ENCODE measurements around the gene CALM1. TPM values are rescaled to one million over a fixed set of nuclear protein-coding genes. Genes with fewer than 3 reads are reported as not detected.

CALM1 gene
- total RNA-seq, 2 donors from 2014 or later = 423 to 503 TPM

GRCh38 chr14:90453401-90453951, 56.6 kb downstream of the CALM1 start:
- Histone ChIP-seq H3K9ac (ENCODE audit: extremely low read depth, low read length, poor library complexity, severe bottlenecking) (peak overlapping the region; percentile 13), H3K36me3 (ENCODE audit: control insufficient read depth, insufficient read depth, low read length) (no peaks in the 10 kb centered on the region), H3K27me3 (ENCODE audit: control insufficient read depth, insufficient read depth, low read length, poor library complexity, severe bottlenecking) (no peaks in the 10 kb centered on the region), H3K4me1 (ENCODE audit: control insufficient read depth, insufficient read depth, low read length) (peaks cover under 1% of the 10 kb centered on the region), H3K27ac (ENCODE audit: low read depth, low read length) (peak overlapping the region; percentile 73), H3K9me3 (ENCODE audit: control insufficient read depth, low read length) (no peaks in the 10 kb centered on the region), H3K4me3 (ENCODE audit: low read length) (no peak overlapping the region)
- Mint-ChIP-seq H3K4me1 (peaks cover 2% of the 10 kb centered on the region), H3K27me3 (ENCODE audit: insufficient read depth) (peaks cover 12% of the 10 kb centered on the region), H3K4me3 (no peak overlapping the region), H3K9me3 (no peaks in the 10 kb centered on the region), H3K27ac (peak overlapping the region; percentile 93), H3K36me3 (ENCODE audit: low read depth) (no peaks in the 10 kb centered on the region)
- WGBS, 2 experiments (ENCODE audit: insufficient coverage in 1 of 2, insufficient read length in 1 of 2) = 93 to 94% methylated on average over 15 to 18 of the region's 18 CpGs
- DNase-seq = no peak
- TF ChIP-seq CTCF (conservative IDR thresholded peaks at IDR 0.05) = no peak

GRCh38 chr14:90454041-90455000, 57.5 kb downstream of the CALM1 start:
- H3K27me3 ChIP-seq (ENCODE audit: control insufficient read depth, insufficient read depth, low read length, poor library complexity, severe bottlenecking) = no peaks in the 10 kb centered on the region
- peaks cover 5% of the 10 kb centered on the region for H3K4me1 Mint-ChIP-seq
- 14 to 40% methylated on average over 7 to 30 of the region's 30 CpGs for WGBS, 2 experiments (ENCODE audit: insufficient coverage in 1 of 2, insufficient read length in 1 of 2)
- H3K9me3 ChIP-seq (ENCODE audit: control insufficient read depth, low read length) = no peaks in the 10 kb centered on the region
- H3K9me3 Mint-ChIP-seq = no peaks in the 10 kb centered on the region
- H3K4me3 ChIP-seq (ENCODE audit: low read length) = peak overlapping the region; percentile 60
- H3K36me3 ChIP-seq (ENCODE audit: control insufficient read depth, insufficient read depth, low read length) = no peaks in the 10 kb centered on the region
- no peaks in the 10 kb centered on the region for H3K36me3 Mint-ChIP-seq (ENCODE audit: low read depth)
- H3K27me3 Mint-ChIP-seq (ENCODE audit: insufficient read depth) = peaks cover 12% of the 10 kb centered on the region
- peaks cover 5% of the 10 kb centered on the region for H3K4me1 ChIP-seq (ENCODE audit: control insufficient read depth, insufficient read depth, low read length)
- H3K27ac Mint-ChIP-seq = peak overlapping the region; percentile 93
- peak overlapping the region; percentile 73 for H3K27ac ChIP-seq (ENCODE audit: low read depth, low read length)
- TF ChIP-seq CTCF (conservative IDR thresholded peaks at IDR 0.05) = peak; percentile 40
- peak; percentile 99 for DNase-seq
- H3K9ac ChIP-seq (ENCODE audit: extremely low read depth, low read length, poor library complexity, severe bottlenecking) = peak overlapping the region; percentile 13
- peak overlapping the region; percentile 59 for H3K4me3 Mint-ChIP-seq

GRCh38 chr14:90455100-90455571, 58.3 kb downstream of the CALM1 start:
- Histone ChIP-seq H3K9me3 (ENCODE audit: control insufficient read depth, low read length) (no peaks in the 10 kb centered on the region), H3K4me1 (ENCODE audit: control insufficient read depth, insufficient read depth, low read length) (peaks cover 5% of the 10 kb centered on the region), H3K27me3 (ENCODE audit: control insufficient read depth, insufficient read depth, low read length, poor library complexity, severe bottlenecking) (no peaks in the 10 kb centered on the region), H3K27ac (ENCODE audit: low read depth, low read length) (peak overlapping the region; percentile 71), H3K9ac (ENCODE audit: extremely low read depth, low read length, poor library complexity, severe bottlenecking) (no peak overlapping the region), H3K4me3 (ENCODE audit: low read length) (no peak overlapping the region), H3K36me3 (ENCODE audit: control insufficient read depth, insufficient read depth, low read length) (no peaks in the 10 kb centered on the region)
- Mint-ChIP-seq H3K4me1 (peaks cover 5% of the 10 kb centered on the region), H3K36me3 (ENCODE audit: low read depth) (no peaks in the 10 kb centered on the region), H3K4me3 (no peak overlapping the region), H3K27me3 (ENCODE audit: insufficient read depth) (peaks cover 12% of the 10 kb centered on the region), H3K9me3 (no peaks in the 10 kb centered on the region), H3K27ac (no peak overlapping the region)
- DNase-seq = no peak
- 83 to 88% methylated on average over 20 to 21 of the region's 21 CpGs for WGBS, 2 experiments (ENCODE audit: insufficient coverage in 1 of 2, insufficient read length in 1 of 2)
- no peak for TF ChIP-seq CTCF (conservative IDR thresholded peaks at IDR 0.05)

All from endodermal cell (in vitro differentiated cells).